PFSK-1 (cell line): Measurements from ENCODE around the gene SH3BGRL2. TPM values are rescaled to one million over a fixed set of nuclear protein-coding genes. Genes with fewer than 3 reads are reported as not detected.

Experiments used
- FOXP2 ChIP-seq: optimal IDR thresholded peaks from 2 replicates; pipeline ENCODE3; 2011; ENCODE audit warnings: borderline replicate concordance, control low read depth, inconsistent platforms; ENCODE audit not compliant: insufficient read depth; ENCODE audit errors: extremely low read length, extremely low read depth
- POLR2AphosphoS5 ChIP-seq: IDR thresholded peaks from 2 replicates; pipeline ENCODE4 v1.6.1; 2012; ENCODE audit warnings: low read depth, mild to moderate bottlenecking, control low read depth, low read length, moderate library complexity
- SIN3A ChIP-seq: IDR thresholded peaks from 2 replicates; pipeline ENCODE4 v1.6.1; 2012; ENCODE audit warnings: mild to moderate bottlenecking, low read length, moderate library complexity, borderline replicate concordance; ENCODE audit not compliant: insufficient read depth
- TAF1 ChIP-seq: IDR thresholded peaks from 2 replicates; pipeline ENCODE4 v1.6.1; 2012; ENCODE audit warnings: low read length, control low read depth, borderline replicate concordance; ENCODE audit not compliant: insufficient read depth
- polyA plus RNA-seq: library from polyadenylated mRNA; unstranded; fragments of >200 nt; gene quantifications from one replicate; pipeline ENCODE4 v1.2.1, GENCODE V29; 2012; ENCODE audit warnings: low read depth, missing spikeins; ENCODE audit not compliant: insufficient read length
- TF ChIP-seq, protein P1 (sequence below), 2 experiments: IDR thresholded peaks; 2 replicates each; pipeline versions ENCODE4 v1.6.1 to v1.8.0; 2011 to 2012; ENCODE audit warnings: low read depth in 2 of 2, low read length in 2 of 2, control low read depth in 1 of 2, inconsistent platforms in 1 of 2, mild to moderate bottlenecking in 1 of 2, moderate library complexity in 1 of 2; ENCODE audit not compliant: insufficient read depth in 1 of 2

SH3BGRL2 gene
- polyA plus RNA-seq = not detected

DNA sequence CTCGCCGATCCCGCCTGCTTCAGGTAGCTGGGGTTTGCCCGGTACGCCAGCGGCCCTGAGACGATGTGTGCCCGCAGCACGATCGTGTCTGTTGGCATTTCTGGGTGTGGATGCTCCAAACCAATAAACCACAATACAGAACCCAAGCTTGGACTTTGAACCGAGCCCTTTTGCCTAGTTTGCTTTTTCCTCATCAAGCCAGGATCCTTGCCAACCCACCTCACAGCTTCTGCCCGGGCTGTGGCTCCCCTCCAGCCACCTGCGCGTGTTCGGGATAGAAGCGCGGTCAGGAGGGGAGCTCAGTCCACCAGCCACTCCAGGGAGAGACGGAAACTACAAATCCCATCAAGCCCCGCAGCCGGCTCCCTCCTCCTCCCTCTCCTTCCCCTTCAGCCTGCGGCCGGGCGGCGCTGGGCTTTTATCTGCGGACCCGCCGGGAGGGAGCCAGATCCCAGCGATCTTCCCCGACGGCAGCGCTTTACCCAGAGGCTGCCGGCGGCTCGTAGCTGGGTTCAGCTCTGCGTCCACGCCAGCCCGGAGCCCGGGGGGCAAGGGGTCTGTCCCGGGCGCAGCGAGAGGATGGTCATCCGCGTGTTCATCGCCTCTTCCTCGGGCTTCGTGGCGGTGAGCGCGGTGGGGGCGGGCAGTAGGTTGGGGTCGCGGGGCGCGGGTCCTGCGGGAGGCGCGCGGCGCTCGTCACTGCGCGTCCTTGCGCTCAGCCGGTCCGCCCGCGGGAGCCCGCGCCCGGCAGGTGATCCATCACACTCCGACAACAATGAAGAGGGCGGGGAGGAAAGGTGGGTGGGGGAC lies at the start of gene SH3BGRL2:
Gene SH3BGRL2 (plus strand): TSS at position 447 of the 810 bp plus-strand sequence. CDS start 133 bp downstream, at position 580.
- TF ChIP-seq TAF1 (no peak), SIN3A (no peak), POLR2AphosphoS5 (no peak), FOXP2 (no peak)
- TF ChIP-seq, protein P1, sequence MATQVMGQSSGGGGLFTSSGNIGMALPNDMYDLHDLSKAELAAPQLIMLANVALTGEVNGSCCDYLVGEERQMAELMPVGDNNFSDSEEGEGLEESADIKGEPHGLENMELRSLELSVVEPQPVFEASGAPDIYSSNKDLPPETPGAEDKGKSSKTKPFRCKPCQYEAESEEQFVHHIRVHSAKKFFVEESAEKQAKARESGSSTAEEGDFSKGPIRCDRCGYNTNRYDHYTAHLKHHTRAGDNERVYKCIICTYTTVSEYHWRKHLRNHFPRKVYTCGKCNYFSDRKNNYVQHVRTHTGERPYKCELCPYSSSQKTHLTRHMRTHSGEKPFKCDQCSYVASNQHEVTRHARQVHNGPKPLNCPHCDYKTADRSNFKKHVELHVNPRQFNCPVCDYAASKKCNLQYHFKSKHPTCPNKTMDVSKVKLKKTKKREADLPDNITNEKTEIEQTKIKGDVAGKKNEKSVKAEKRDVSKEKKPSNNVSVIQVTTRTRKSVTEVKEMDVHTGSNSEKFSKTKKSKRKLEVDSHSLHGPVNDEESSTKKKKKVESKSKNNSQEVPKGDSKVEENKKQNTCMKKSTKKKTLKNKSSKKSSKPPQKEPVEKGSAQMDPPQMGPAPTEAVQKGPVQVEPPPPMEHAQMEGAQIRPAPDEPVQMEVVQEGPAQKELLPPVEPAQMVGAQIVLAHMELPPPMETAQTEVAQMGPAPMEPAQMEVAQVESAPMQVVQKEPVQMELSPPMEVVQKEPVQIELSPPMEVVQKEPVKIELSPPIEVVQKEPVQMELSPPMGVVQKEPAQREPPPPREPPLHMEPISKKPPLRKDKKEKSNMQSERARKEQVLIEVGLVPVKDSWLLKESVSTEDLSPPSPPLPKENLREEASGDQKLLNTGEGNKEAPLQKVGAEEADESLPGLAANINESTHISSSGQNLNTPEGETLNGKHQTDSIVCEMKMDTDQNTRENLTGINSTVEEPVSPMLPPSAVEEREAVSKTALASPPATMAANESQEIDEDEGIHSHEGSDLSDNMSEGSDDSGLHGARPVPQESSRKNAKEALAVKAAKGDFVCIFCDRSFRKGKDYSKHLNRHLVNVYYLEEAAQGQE (IDR thresholded peaks at IDR 0.05; ENCODE audit: insufficient read depth in 1 of 2, low read depth in 2 of 2, low read length in 2 of 2) = no peak

DNA sequence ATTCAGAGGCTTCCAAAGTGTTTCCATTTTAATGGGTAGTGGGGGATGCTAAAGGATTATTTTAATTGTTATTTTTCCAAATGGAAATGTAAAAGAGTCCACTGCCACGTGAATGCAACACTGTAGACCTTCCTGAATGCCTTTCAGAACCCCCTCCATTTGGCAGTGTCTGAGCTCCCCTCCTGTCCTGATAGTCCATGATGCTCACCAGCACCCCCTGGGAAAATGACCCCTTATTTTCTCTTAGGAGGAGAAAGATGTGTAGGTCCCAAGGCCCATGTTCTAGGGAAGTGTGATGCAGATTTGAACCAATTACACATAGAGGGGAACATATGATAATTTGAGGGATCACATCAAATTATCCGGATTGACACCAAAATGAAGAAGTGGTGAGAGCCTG lies 46.8 kb upstream of the SH3BGRL2 start:
- TF ChIP-seq FOXP2 (no peak), POLR2AphosphoS5 (no peak), TAF1 (no peak), SIN3A (no peak)
- TF ChIP-seq, protein P1 (IDR thresholded peaks at IDR 0.05; ENCODE audit: insufficient read depth in 1 of 2, low read depth in 2 of 2, low read length in 2 of 2) = no peak

DNA sequence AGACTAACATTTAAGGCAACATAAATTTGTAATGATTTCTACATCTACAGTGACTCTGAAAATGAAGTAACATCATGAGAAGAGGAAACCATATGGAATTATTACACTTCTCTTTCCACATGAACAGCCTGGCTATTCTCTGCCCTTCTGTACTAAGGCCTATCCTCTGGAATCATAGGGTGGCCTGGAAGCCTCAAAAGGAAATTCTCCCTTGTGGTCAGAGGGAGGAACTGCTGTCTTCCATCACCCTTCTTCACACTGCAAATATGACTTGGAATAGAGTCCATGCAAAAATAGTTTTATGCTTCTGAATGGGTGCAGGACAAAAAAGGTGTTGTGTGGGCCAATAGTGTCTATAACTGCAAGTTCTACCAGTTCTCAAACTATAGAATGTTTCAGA lies 44.6 kb upstream of the SH3BGRL2 start:
- TF ChIP-seq FOXP2 (no peak), POLR2AphosphoS5 (no peak), TAF1 (no peak), SIN3A (no peak)
- TF ChIP-seq, protein P1 (IDR thresholded peaks at IDR 0.05; ENCODE audit: insufficient read depth in 1 of 2, low read depth in 2 of 2, low read length in 2 of 2) = no peak

DNA sequence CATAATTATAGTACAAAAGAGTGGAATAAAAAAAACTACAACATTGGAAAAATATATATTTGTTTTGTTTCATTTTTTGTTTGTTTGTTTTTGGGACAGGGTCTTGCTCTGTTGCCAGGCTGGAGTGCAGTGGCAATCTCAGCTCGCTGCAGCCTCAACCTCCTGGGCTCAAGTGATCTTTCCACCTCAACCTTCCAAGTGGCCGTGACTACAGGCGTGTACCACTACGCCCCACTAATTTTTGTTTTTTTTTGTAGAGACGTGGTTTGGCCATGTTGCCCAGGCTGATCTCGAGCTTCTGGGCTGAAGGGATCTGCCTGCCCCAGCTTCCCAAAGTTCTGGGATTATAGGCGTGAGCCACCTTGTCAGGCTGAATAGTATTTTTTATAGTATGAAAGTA lies 41.4 kb upstream of the SH3BGRL2 start:
- TF ChIP-seq TAF1 (no peak), POLR2AphosphoS5 (no peak), FOXP2 (no peak), SIN3A (no peak)
- TF ChIP-seq, protein P1 (IDR thresholded peaks at IDR 0.05; ENCODE audit: insufficient read depth in 1 of 2, low read depth in 2 of 2, low read length in 2 of 2) = no peak

DNA sequence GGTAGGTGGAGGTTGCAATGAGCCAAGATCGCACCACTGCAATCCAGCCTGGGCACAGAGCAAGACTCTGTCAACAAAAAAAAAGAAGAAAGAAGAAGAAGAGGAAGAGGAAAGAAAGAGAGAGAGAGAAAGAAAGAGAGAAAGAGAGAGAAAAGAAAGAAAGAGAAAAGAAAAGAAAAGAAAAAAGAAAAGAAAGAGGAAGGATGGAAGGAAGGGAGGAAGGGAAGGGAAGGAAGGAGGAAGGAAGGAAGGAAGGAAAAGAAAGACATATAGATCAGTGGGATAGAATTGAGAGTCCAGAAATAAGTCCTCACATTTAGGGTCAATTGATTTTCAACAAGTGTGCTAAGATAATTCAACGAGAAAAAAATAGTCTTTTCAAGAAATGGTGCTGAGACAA lies 34.0 kb upstream of the SH3BGRL2 start:
- TF ChIP-seq, protein P1 (IDR thresholded peaks at IDR 0.05; ENCODE audit: insufficient read depth in 1 of 2, low read depth in 2 of 2, low read length in 2 of 2) = no peak
- TF ChIP-seq TAF1 = no peak
- no peak for TF ChIP-seq FOXP2
- no peak for TF ChIP-seq POLR2AphosphoS5
- no peak for TF ChIP-seq SIN3A
